Mesothelial cell of epicardium (in vitro differentiated cells): ENCODE results near the gene INPP5F. TPM values are rescaled to one million over a fixed set of nuclear protein-coding genes. Genes with fewer than 3 reads are reported as not detected.

Experiments used
- DNase-seq, 2 experiments: peaks; one replicate each; pipeline ENCODE4 v3.0.0; 2021; ENCODE audit warnings: low spot score in 2 of 2; ENCODE audit not compliant: unreplicated experiment in 2 of 2
- H3K27ac Mint-ChIP-seq: 2 replicates; pipeline ENCODE4 v1.8.0; 2021; ENCODE audit warnings: mixed read lengths
- H3K27me3 Mint-ChIP-seq: 2 replicates; pipeline ENCODE4 v1.8.0; 2021; ENCODE audit warnings: low read depth, mixed read lengths
- H3K36me3 Mint-ChIP-seq: 2 replicates; pipeline ENCODE4 v1.8.0; 2021; ENCODE audit warnings: mixed read lengths
- H3K4me1 Mint-ChIP-seq: 2 replicates; pipeline ENCODE4 v1.8.0; 2021; ENCODE audit warnings: mixed read lengths
- H3K4me3 Mint-ChIP-seq: 2 replicates; pipeline ENCODE4 v1.8.0; 2021; ENCODE audit warnings: mild to moderate bottlenecking, moderate library complexity, mixed read lengths
- H3K9me3 Mint-ChIP-seq: 2 replicates; pipeline ENCODE4 v1.8.0; 2021; ENCODE audit warnings: mixed read lengths
- CTCF ChIP-seq: fragments of 200-600 bp; sonication (generic); IDR thresholded peaks from one replicate; pipeline ENCODE4 v1.5.0; 2021; ENCODE audit warnings: antibody characterized with exemption; ENCODE audit not compliant: unreplicated experiment
- total RNA-seq: library from RNA; stranded (reverse); gene quantifications from 3 replicates; pipeline ENCODE4 v1.2.1, GENCODE V29; 2021

INPP5F gene
- total RNA-seq, 1 donor from 2014 or later, result 56.5 TPM

- no peak for DNase-seq
- no peak for TF ChIP-seq CTCF
- H3K27me3 Mint-ChIP-seq, result no peaks in the 10 kb centered on the region
- no peak overlapping the region for H3K4me3 Mint-ChIP-seq
- H3K9me3 Mint-ChIP-seq, result peaks cover 7% of the 10 kb centered on the region
- no peak overlapping the region for H3K27ac Mint-ChIP-seq
- peaks cover 3% of the 10 kb centered on the region for H3K4me1 Mint-ChIP-seq
- H3K36me3 Mint-ChIP-seq, result no peaks in the 10 kb centered on the region
Measured at GRCh38 chr10:119713744-119714483, 11.9 kb upstream of the INPP5F start.

DNA sequence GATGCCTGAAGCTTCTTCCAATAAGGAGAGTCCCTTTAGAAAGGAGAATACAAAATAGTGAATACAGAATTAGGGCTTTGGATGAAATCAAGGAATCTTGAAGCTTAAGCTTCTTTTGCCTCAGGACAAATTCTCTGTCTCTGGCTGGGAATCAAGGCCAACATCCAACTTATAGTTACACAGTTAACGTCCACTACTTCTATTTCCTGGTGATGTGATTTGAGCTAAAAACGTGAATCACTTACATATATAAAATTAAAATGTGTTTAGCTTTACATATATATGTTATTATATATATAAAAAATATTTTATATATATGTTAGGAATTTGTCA lies 11.4 kb upstream of the INPP5F start:
- peaks cover 7% of the 10 kb centered on the region for H3K9me3 Mint-ChIP-seq
- no peaks in the 10 kb centered on the region for H3K36me3 Mint-ChIP-seq
- no peak overlapping the region for H3K4me3 Mint-ChIP-seq
- peaks cover 3% of the 10 kb centered on the region for H3K4me1 Mint-ChIP-seq
- no peak for TF ChIP-seq CTCF
- H3K27ac Mint-ChIP-seq, result no peak overlapping the region
- H3K27me3 Mint-ChIP-seq, result no peaks in the 10 kb centered on the region
- DNase-seq, result no peak

DNA sequence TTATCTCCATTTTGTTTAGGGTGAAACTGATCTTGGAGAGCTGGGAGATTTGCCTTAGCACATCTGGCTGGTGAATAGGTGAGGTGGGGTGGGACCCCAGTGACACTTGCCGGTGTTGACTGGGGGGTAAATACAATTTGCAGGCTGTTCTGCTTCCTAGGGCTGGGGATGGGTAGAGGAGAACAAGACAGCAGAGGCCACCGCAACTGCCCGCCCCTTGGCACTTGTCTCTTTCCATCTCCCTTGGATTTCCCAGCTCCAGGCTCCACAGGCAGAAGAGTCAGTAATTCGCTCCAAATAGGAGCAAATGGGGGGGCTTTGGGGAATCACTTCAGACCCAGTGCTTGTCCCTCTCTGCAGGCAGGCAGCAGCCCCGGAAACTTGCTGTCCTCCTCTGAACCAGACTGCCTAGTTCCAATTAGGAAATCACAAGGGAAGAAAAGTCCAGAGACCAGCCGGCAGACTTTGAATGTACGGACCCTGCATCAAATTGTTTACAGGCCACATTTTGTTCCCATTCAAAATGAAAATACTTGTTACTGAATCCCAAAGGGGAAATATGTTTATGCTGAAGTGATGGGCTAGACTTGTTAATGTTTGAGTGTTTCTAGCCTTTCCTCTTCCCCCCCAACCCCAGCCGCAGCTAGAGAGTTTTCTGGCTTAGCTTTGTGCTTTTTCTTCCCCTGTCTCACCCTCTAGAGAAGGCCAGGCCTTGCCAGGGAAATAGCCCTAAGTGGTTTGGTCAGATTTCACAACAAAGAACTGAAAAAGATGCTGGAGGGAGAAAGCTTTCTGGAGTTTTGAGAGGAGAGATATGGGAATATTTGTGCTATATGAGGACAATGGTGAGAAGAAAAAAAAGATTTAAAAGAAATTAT lies 10.0 kb upstream of the INPP5F start:
- Mint-ChIP-seq H3K9me3 (peaks cover 9% of the 10 kb centered on the region), H3K27ac (peak overlapping the region; percentile 64)

GRCh38 chr10:119723161-119723560 lies 2.7 kb upstream of the INPP5F start:
- Mint-ChIP-seq H3K27ac (no peak overlapping the region), H3K36me3 (no peaks in the 10 kb centered on the region), H3K4me3 (no peak overlapping the region), H3K4me1 (peaks cover 38% of the 10 kb centered on the region), H3K9me3 (peaks cover 5% of the 10 kb centered on the region), H3K27me3 (no peaks in the 10 kb centered on the region)
- no peak for TF ChIP-seq CTCF
- DNase-seq, result no peak

More for the DNA sequence above, 10.0 kb upstream of the INPP5F start:
- no peaks in the 10 kb centered on the region for H3K36me3 Mint-ChIP-seq
- TF ChIP-seq CTCF, result no peak
- no peak for DNase-seq
- H3K4me3 Mint-ChIP-seq, result no peak overlapping the region
- H3K4me1 Mint-ChIP-seq, result peaks cover 3% of the 10 kb centered on the region
- H3K27me3 Mint-ChIP-seq, result no peaks in the 10 kb centered on the region

GRCh38 chr10:119723624-119724023 lies 2.2 kb upstream of the INPP5F start:
- Mint-ChIP-seq H3K27me3 (no peaks in the 10 kb centered on the region), H3K9me3 (peaks cover 5% of the 10 kb centered on the region), H3K36me3 (no peaks in the 10 kb centered on the region), H3K4me1 (peaks cover 42% of the 10 kb centered on the region), H3K27ac (peak overlapping the region; percentile 32), H3K4me3 (no peak overlapping the region)
- no peak for TF ChIP-seq CTCF
- DNase-seq, result no peak
